ENCODE measurements around the gene ATF5. TPM values are rescaled to one million over a fixed set of nuclear protein-coding genes. Genes with fewer than 3 reads are reported as not detected.

The ATF5 gene
- total RNA-seq, 2 donors from 2014 or later, result 7.4 to 12.0 TPM

- peaks cover 5% of the 10 kb centered on the region for H3K9me3 Mint-ChIP-seq
- Histone ChIP-seq H3K27me3 (ENCODE audit: control insufficient read depth, insufficient read depth, low read length, poor library complexity, severe bottlenecking) (no peaks in the 10 kb centered on the region), H3K4me1 (ENCODE audit: control insufficient read depth, insufficient read depth, low read length) (no peaks in the 10 kb centered on the region), H3K9me3 (ENCODE audit: control insufficient read depth, low read length) (no peaks in the 10 kb centered on the region), H3K4me3 (ENCODE audit: low read length) (no peak overlapping the region), H3K27ac (ENCODE audit: low read depth, low read length) (no peak overlapping the region), H3K9ac (ENCODE audit: extremely low read depth, low read length, poor library complexity, severe bottlenecking) (no peak overlapping the region), H3K36me3 (ENCODE audit: control insufficient read depth, insufficient read depth, low read length) (no peaks in the 10 kb centered on the region)
- H3K27me3 Mint-ChIP-seq (ENCODE audit: insufficient read depth), result peaks cover 2% of the 10 kb centered on the region
- H3K4me1 Mint-ChIP-seq, result peaks cover 2% of the 10 kb centered on the region
- DNase-seq, result no peak
- no peak for TF ChIP-seq CTCF (conservative IDR thresholded peaks at IDR 0.05)
- no peak overlapping the region for H3K4me3 Mint-ChIP-seq
- 86 to 98% methylated on average over 7 of the region's 7 CpGs for WGBS, 2 experiments (ENCODE audit: insufficient coverage in 1 of 2, insufficient read length in 1 of 2)
- no peaks in the 10 kb centered on the region for H3K36me3 Mint-ChIP-seq (ENCODE audit: low read depth)
- no peak overlapping the region for H3K27ac Mint-ChIP-seq
These were observed 24.4 kb downstream of the ATF5 start for GRCh38 chr19:49953416-49953815.

GRCh38 chr19:49954092-49954829, 25.3 kb downstream of the ATF5 start:
- no peaks in the 10 kb centered on the region for H3K36me3 Mint-ChIP-seq (ENCODE audit: low read depth)
- H3K27ac Mint-ChIP-seq, result no peak overlapping the region
- H3K4me1 Mint-ChIP-seq, result peaks cover 2% of the 10 kb centered on the region
- TF ChIP-seq CTCF (conservative IDR thresholded peaks at IDR 0.05), result no peak
- peaks cover 5% of the 10 kb centered on the region for H3K9me3 Mint-ChIP-seq
- no peaks in the 10 kb centered on the region for H3K36me3 ChIP-seq (ENCODE audit: control insufficient read depth, insufficient read depth, low read length)
- H3K9ac ChIP-seq (ENCODE audit: extremely low read depth, low read length, poor library complexity, severe bottlenecking), result no peak overlapping the region
- no peak overlapping the region for H3K27ac ChIP-seq (ENCODE audit: low read depth, low read length)
- H3K4me1 ChIP-seq (ENCODE audit: control insufficient read depth, insufficient read depth, low read length), result no peaks in the 10 kb centered on the region
- peaks cover under 1% of the 10 kb centered on the region for H3K27me3 Mint-ChIP-seq (ENCODE audit: insufficient read depth)
- 69 to 70% methylated on average over 12 of the region's 12 CpGs for WGBS, 2 experiments (ENCODE audit: insufficient coverage in 1 of 2, insufficient read length in 1 of 2)
- no peaks in the 10 kb centered on the region for H3K9me3 ChIP-seq (ENCODE audit: control insufficient read depth, low read length)
- no peaks in the 10 kb centered on the region for H3K27me3 ChIP-seq (ENCODE audit: control insufficient read depth, insufficient read depth, low read length, poor library complexity, severe bottlenecking)
- no peak for DNase-seq
- H3K4me3 Mint-ChIP-seq, result no peak overlapping the region
- H3K4me3 ChIP-seq (ENCODE audit: low read length), result no peak overlapping the region

- Mint-ChIP-seq H3K27me3 (ENCODE audit: insufficient read depth) (no peaks in the 10 kb centered on the region), H3K4me1 (peaks cover 2% of the 10 kb centered on the region), H3K9me3 (peaks cover 5% of the 10 kb centered on the region), H3K4me3 (no peak overlapping the region), H3K27ac (no peak overlapping the region), H3K36me3 (ENCODE audit: low read depth) (no peaks in the 10 kb centered on the region)
- WGBS, 2 experiments (ENCODE audit: insufficient coverage in 1 of 2, insufficient read length in 1 of 2), result 91 to 92% methylated on average over 7 to 11 of the region's 11 CpGs
- TF ChIP-seq CTCF (conservative IDR thresholded peaks at IDR 0.05), result no peak
- Histone ChIP-seq H3K4me3 (ENCODE audit: low read length) (no peak overlapping the region), H3K9ac (ENCODE audit: extremely low read depth, low read length, poor library complexity, severe bottlenecking) (no peak overlapping the region), H3K27ac (ENCODE audit: low read depth, low read length) (no peak overlapping the region), H3K27me3 (ENCODE audit: control insufficient read depth, insufficient read depth, low read length, poor library complexity, severe bottlenecking) (no peaks in the 10 kb centered on the region), H3K36me3 (ENCODE audit: control insufficient read depth, insufficient read depth, low read length) (no peaks in the 10 kb centered on the region), H3K4me1 (ENCODE audit: control insufficient read depth, insufficient read depth, low read length) (no peaks in the 10 kb centered on the region), H3K9me3 (ENCODE audit: control insufficient read depth, low read length) (no peaks in the 10 kb centered on the region)
- DNase-seq, result no peak
These were observed 25.9 kb downstream of the ATF5 start for GRCh38 chr19:49954933-49955332.

Data from endodermal cell (in vitro differentiated cells).